Esophagus squamous epithelium (tissue), 5 donors: ENCODE results near the gene AHRR. TPM values are rescaled to one million over a fixed set of nuclear protein-coding genes. Genes with fewer than 3 reads are reported as not detected.

Experiments used
- DNase-seq: peaks from one replicate; lab custom pipeline; 2025; lab: John Stamatoyannopoulos, UW
- H3K27ac ChIP-seq, 4 donors: fragments of 200-600 bp; sonication (generic); one replicate each; pipeline ENCODE4 v1.5.1; 2016 to 2019; ENCODE audit warnings: mild to moderate bottlenecking in 1 of 4
- H3K27me3 ChIP-seq, 4 donors: fragments of 200-600 bp; sonication (generic); 1 replicate in 3 of 4; 2 replicates in 1 of 4; pipeline versions ENCODE4 v1.5.1 to v1.6.0; 2017 to 2021; ENCODE audit warnings: antibody characterized with exemption in 1 of 4
- H3K36me3 ChIP-seq, 3 donors: fragments of 200-600 bp; sonication (generic); one replicate each; pipeline ENCODE4 v1.5.1; 2016 to 2019
- H3K4me1 ChIP-seq, 3 donors: fragments of 200-600 bp; sonication (generic); one replicate each; pipeline ENCODE4 v1.5.1; 2017 to 2019
- H3K4me3 ChIP-seq, 4 donors: fragments of 200-600 bp; sonication (generic); 1 replicate in 3 of 4; 2 replicates in 1 of 4; pipeline ENCODE4 v1.5.1; 2016 to 2019; ENCODE audit warnings: mild to moderate bottlenecking in 2 of 4, moderate library complexity in 1 of 4
- H3K9me3 ChIP-seq, 3 donors: fragments of 200-600 bp; sonication (generic); one replicate each; pipeline ENCODE4 v1.5.1; 2016 to 2019
- CTCF ChIP-seq, 6 experiments: fragments of 450-650 bp in 4 of 6; fragments of 200-600 bp in 2 of 6; sonication (generic) in 2 of 6; IDR thresholded peaks; one replicate each; pipeline ENCODE4 v1.5.1; 2016 to 2019; ENCODE audit warnings: antibody characterized with exemption in 6 of 6, mild to moderate bottlenecking in 4 of 6, moderate library complexity in 4 of 6
- POLR2A ChIP-seq, 4 donors: fragments of 450-650 bp; IDR thresholded peaks; one replicate each; pipeline ENCODE4 v1.6.1; 2017; ENCODE audit warnings: antibody characterized with exemption in 4 of 4, mild to moderate bottlenecking in 4 of 4, moderate library complexity in 3 of 4
- WGBS, 2 donors: methylation state at CpG; one replicate each; pipeline ENCODE4 v1.1.5; 2018; 5-methylcytosine and 5-hydroxymethylcytosine counted together
- intact Hi-C: fragments of 100-400 bp; cut with DNase I; formaldehyde crosslinking; loops from one replicate; pipeline ENCODE4 v1.15.0; 2022
- total RNA-seq, 4 donors: library from RNA; depleted of rRNA; stranded (reverse); fragments of >200 nt; gene quantifications; one replicate each; pipeline ENCODE4 v1.1.0, GENCODE V29; 2016
- donor health status: DM: yes; HTN: yes; CAD: no.

The AHRR gene
- total RNA-seq, 4 donors from 2014 or later = 0.66 to 1.5 (median 1.1) TPM

- Histone ChIP-seq H3K27me3 (peaks cover 0 to 25% (median 0%) of the 10 kb centered on the region in 4 donors), H3K27ac (no peak overlapping the region), H3K9me3 (no peaks in the 10 kb centered on the region), H3K4me1 (peaks cover 0 to 3% (median 0%) of the 10 kb centered on the region in 3 donors), H3K4me3 (no peak overlapping the region), H3K36me3 (no peaks in the 10 kb centered on the region)
- DNase-seq = no peak
- 55 to 91% methylated on average over 2 to 4 of the region's 4 CpGs for WGBS, 2 donors
- intact Hi-C loops = no loop called here
- TF ChIP-seq POLR2A (IDR thresholded peaks at IDR 0.05) (no peak), CTCF (IDR thresholded peaks at IDR 0.05) (no peak)
Measured at GRCh38 chr5:351921-352245, 30.4 kb downstream of the AHRR start.

- Histone ChIP-seq H3K4me3 (no peak overlapping the region), H3K4me1 (peaks cover 0 to 3% (median 0%) of the 10 kb centered on the region in 3 donors), H3K27ac (no peak overlapping the region), H3K36me3 (no peaks in the 10 kb centered on the region), H3K27me3 (peaks cover 0 to 19% (median 0%) of the 10 kb centered on the region in 4 donors), H3K9me3 (no peaks in the 10 kb centered on the region)
- 72 to 76% methylated on average over 15 to 19 of the region's 22 CpGs for WGBS, 2 donors
- no peak for DNase-seq
- no peak for TF ChIP-seq CTCF (IDR thresholded peaks at IDR 0.05)
- TF ChIP-seq POLR2A (IDR thresholded peaks at IDR 0.05) = no peak
- intact Hi-C loops = no loop called here
Measured at GRCh38 chr5:352639-353611, 31.4 kb downstream of the AHRR start.

GRCh38 chr5:353612-354580, 32.4 kb downstream of the AHRR start:
- Histone ChIP-seq H3K36me3 (no peaks in the 10 kb centered on the region), H3K27ac (no peak overlapping the region), H3K27me3 (peaks cover 0 to 14% (median 0%) of the 10 kb centered on the region in 4 donors), H3K9me3 (no peaks in the 10 kb centered on the region), H3K4me3 (no peak overlapping the region), H3K4me1 (peaks cover 0 to 3% (median 0%) of the 10 kb centered on the region in 3 donors)
- TF ChIP-seq POLR2A (IDR thresholded peaks at IDR 0.05) (no peak), CTCF (IDR thresholded peaks at IDR 0.05) (no peak)
- no peak for DNase-seq
- intact Hi-C loops = no loop called here
- WGBS, 2 donors = 72 to 93% methylated on average over 2 to 10 of the region's 30 CpGs

GRCh38 chr5:354581-355378, 33.3 kb downstream of the AHRR start:
- H3K27ac ChIP-seq = no peak overlapping the region
- WGBS, 2 donors = 85 to 89% methylated on average over 11 to 14 of the region's 23 CpGs
- H3K27me3 ChIP-seq = peaks cover 0 to 5% (median 0%) of the 10 kb centered on the region in 4 donors
- no peaks in the 10 kb centered on the region for H3K36me3 ChIP-seq
- intact Hi-C loops = no loop called here
- DNase-seq = no peak
- no peak overlapping the region for H3K4me3 ChIP-seq
- peaks cover 0 to 3% (median 0%) of the 10 kb centered on the region in 3 donors for H3K4me1 ChIP-seq
- no peak for TF ChIP-seq CTCF (IDR thresholded peaks at IDR 0.05)
- no peak for TF ChIP-seq POLR2A (IDR thresholded peaks at IDR 0.05)
- H3K9me3 ChIP-seq = no peaks in the 10 kb centered on the region
